Astrocyte (in vitro differentiated cells and primary cell): ENCODE data around the gene DGKH. TPM values are rescaled to one million over a fixed set of nuclear protein-coding genes. Genes with fewer than 3 reads are reported as not detected.
A peak's percentile ranks its signal among the peaks of the same experiment; 100 is the strongest.

ENCODE experiments used
- DNase-seq: peaks from one replicate; pipeline ENCODE4 v3.0.0-alpha.2; 2010; ENCODE audit warnings: low read depth
- FAIRE-seq: peaks from 2 replicates; lab custom pipeline; 2011; peaks lifted over from hg19 to GRCh38; lab: Jason Lieb, UNC
- H2AFZ ChIP-seq: 2 replicates; pipeline ENCODE4 v1.6.0; 2012; ENCODE audit warnings: low read depth, low read length, inconsistent platforms
- H3K27ac ChIP-seq: 2 replicates; pipeline ENCODE4 v1.5.1; 2011; ENCODE audit warnings: low read depth, low read length, inconsistent platforms
- H3K27me3 ChIP-seq: 2 replicates; pipeline ENCODE4 v1.6.0; 2011; ENCODE audit warnings: low read length, inconsistent platforms; ENCODE audit not compliant: insufficient read depth
- H3K36me3 ChIP-seq: 2 replicates; pipeline ENCODE4 v1.5.1; 2011; ENCODE audit warnings: low read length, inconsistent platforms; ENCODE audit not compliant: insufficient read depth
- H3K4me1 ChIP-seq: 2 replicates; pipeline ENCODE4 v1.5.1; 2011; ENCODE audit warnings: low read length, inconsistent platforms; ENCODE audit not compliant: insufficient read depth
- H3K4me2 ChIP-seq: 2 replicates; pipeline ENCODE4 v1.6.0; 2012; ENCODE audit warnings: low read length, inconsistent platforms
- H3K4me3 ChIP-seq: 2 replicates; pipeline ENCODE4 v1.5.1; 2011; ENCODE audit warnings: low read depth, mild to moderate bottlenecking, low read length, inconsistent platforms; ENCODE audit not compliant: insufficient read depth
- H3K79me2 ChIP-seq: 2 replicates; pipeline ENCODE4 v1.6.0; 2012; ENCODE audit warnings: mild to moderate bottlenecking, low read length, inconsistent platforms; ENCODE audit not compliant: insufficient read depth
- H3K9ac ChIP-seq: 2 replicates; pipeline ENCODE4 v1.6.0; 2012; ENCODE audit warnings: mild to moderate bottlenecking, low read length, inconsistent platforms
- H3K9me3 ChIP-seq: 2 replicates; pipeline ENCODE4 v1.5.1; 2012; ENCODE audit warnings: low read depth, mild to moderate bottlenecking, low read length, inconsistent platforms; ENCODE audit not compliant: insufficient read depth
- H4K20me1 ChIP-seq: 2 replicates; pipeline ENCODE4 v1.6.0; 2012; ENCODE audit warnings: low read length, inconsistent platforms; ENCODE audit not compliant: insufficient read depth
- H3K27ac Mint-ChIP-seq: one replicate; pipeline ENCODE4 v1.8.0; 2021; ENCODE audit warnings: mild to moderate bottlenecking, mixed read lengths; ENCODE audit not compliant: unreplicated experiment
- H3K27me3 Mint-ChIP-seq: one replicate; pipeline ENCODE4 v1.8.0; 2021; ENCODE audit warnings: low read depth, mixed read lengths; ENCODE audit not compliant: unreplicated experiment
- H3K36me3 Mint-ChIP-seq: one replicate; pipeline ENCODE4 v1.8.0; 2021; ENCODE audit warnings: low read depth, mixed read lengths; ENCODE audit not compliant: unreplicated experiment
- H3K4me1 Mint-ChIP-seq: one replicate; pipeline ENCODE4 v1.8.0; 2021; ENCODE audit warnings: low read depth, mixed read lengths; ENCODE audit not compliant: unreplicated experiment
- H3K4me3 Mint-ChIP-seq: one replicate; pipeline ENCODE4 v1.8.0; 2021; ENCODE audit warnings: mild to moderate bottlenecking, moderate library complexity, mixed read lengths; ENCODE audit not compliant: unreplicated experiment
- H3K9me3 Mint-ChIP-seq: one replicate; pipeline ENCODE4 v1.8.0; 2021; ENCODE audit warnings: mild to moderate bottlenecking, mixed read lengths; ENCODE audit not compliant: unreplicated experiment
- EZH2 ChIP-seq: IDR thresholded peaks from 2 replicates; pipeline ENCODE4 v1.6.1; 2012; ENCODE audit warnings: mild to moderate bottlenecking, low read length, inconsistent platforms; ENCODE audit not compliant: insufficient read depth
- total RNA-seq: library from RNA; stranded (reverse); gene quantifications from 2 replicates; pipeline ENCODE4 v1.2.1, GENCODE V29; 2021
- TF ChIP-seq, protein P1 (sequence below): IDR thresholded peaks from 2 replicates; pipeline ENCODE4 v1.5.1; 2011; ENCODE audit warnings: low read depth, mild to moderate bottlenecking, inconsistent platforms, low read length, moderate library complexity; ENCODE audit not compliant: insufficient read depth

DGKH gene
- total RNA-seq, 1 donor from 2014 or later: 16.4 TPM

DNA sequence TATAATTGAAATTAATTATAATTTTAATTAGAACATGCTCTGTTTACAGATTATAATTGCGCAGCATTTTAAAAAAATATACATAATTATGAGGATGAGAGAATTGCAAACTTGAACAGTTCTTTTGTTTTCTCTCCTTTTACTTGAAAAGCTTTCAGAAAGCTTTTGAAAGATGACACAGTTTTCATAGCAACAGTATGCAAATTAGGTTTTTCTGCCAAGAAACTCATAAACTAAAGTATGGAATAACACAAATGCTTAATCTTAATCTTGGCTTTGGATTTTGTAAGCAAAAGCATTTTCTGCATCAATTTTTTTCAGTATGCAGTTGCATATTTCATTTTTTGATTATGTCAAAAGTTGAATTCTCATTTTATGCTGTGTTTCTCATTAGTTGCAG lies 190.7 kb downstream of the DGKH start:
- peak overlapping the region; percentile 35 for H3K27ac Mint-ChIP-seq
- H3K36me3 Mint-ChIP-seq: peaks cover 3% of the 10 kb centered on the region

DNA sequence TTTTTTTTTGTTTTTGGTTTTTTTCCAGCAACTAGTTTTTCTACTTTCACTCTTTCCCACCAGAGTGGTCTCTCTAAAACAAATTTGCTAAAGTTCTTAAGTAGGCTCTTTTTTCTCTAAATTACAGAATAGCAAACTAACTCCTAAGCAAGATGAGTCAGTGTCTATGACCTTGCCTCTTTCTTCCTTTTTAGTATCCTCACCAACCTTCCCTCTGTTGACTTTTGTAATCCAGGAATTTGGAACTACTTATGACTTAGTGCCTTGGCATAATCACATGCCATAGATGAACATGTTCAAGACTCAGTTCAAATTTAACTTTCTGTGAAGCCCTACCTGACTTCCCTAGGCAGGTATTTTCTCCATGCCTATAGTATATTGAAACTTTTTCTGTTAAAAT lies 191.2 kb downstream of the DGKH start:
- FAIRE-seq (no peak), DNase-seq (peak; percentile 12)
- Mint-ChIP-seq H3K36me3 (peaks cover 4% of the 10 kb centered on the region), H3K4me3 (no peak overlapping the region), H3K27me3 (no peaks in the 10 kb centered on the region), H3K9me3 (no peaks in the 10 kb centered on the region), H3K27ac (peak overlapping the region; percentile 35), H3K4me1 (peaks cover 15% of the 10 kb centered on the region)
- no peak overlapping the region for H3K4me3 ChIP-seq
- H2AFZ ChIP-seq: no peak overlapping the region
- no peaks in the 10 kb centered on the region for H3K79me2 ChIP-seq
- no peaks in the 10 kb centered on the region for H3K36me3 ChIP-seq
- no peak overlapping the region for H3K9ac ChIP-seq
- no peak overlapping the region for H3K4me2 ChIP-seq
- H3K27ac ChIP-seq: no peak overlapping the region
- no peaks in the 10 kb centered on the region for H3K27me3 ChIP-seq
- no peaks in the 10 kb centered on the region for H3K9me3 ChIP-seq
- no peaks in the 10 kb centered on the region for H3K4me1 ChIP-seq
- no peaks in the 10 kb centered on the region for H4K20me1 ChIP-seq
- TF ChIP-seq EZH2: no peak
- TF ChIP-seq, protein P1, sequence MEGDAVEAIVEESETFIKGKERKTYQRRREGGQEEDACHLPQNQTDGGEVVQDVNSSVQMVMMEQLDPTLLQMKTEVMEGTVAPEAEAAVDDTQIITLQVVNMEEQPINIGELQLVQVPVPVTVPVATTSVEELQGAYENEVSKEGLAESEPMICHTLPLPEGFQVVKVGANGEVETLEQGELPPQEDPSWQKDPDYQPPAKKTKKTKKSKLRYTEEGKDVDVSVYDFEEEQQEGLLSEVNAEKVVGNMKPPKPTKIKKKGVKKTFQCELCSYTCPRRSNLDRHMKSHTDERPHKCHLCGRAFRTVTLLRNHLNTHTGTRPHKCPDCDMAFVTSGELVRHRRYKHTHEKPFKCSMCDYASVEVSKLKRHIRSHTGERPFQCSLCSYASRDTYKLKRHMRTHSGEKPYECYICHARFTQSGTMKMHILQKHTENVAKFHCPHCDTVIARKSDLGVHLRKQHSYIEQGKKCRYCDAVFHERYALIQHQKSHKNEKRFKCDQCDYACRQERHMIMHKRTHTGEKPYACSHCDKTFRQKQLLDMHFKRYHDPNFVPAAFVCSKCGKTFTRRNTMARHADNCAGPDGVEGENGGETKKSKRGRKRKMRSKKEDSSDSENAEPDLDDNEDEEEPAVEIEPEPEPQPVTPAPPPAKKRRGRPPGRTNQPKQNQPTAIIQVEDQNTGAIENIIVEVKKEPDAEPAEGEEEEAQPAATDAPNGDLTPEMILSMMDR: no peak

More for the DNA sequence above, 190.7 kb downstream of the DGKH start:
- H3K27me3 Mint-ChIP-seq: no peaks in the 10 kb centered on the region
- H3K9ac ChIP-seq: no peak overlapping the region
- no peaks in the 10 kb centered on the region for H3K9me3 ChIP-seq
- no peaks in the 10 kb centered on the region for H3K9me3 Mint-ChIP-seq
- no peaks in the 10 kb centered on the region for H3K4me1 ChIP-seq
- no peaks in the 10 kb centered on the region for H3K79me2 ChIP-seq
- no peak overlapping the region for H2AFZ ChIP-seq
- H3K4me3 ChIP-seq: no peak overlapping the region
- no peak overlapping the region for H3K4me3 Mint-ChIP-seq
- FAIRE-seq (no peak), DNase-seq (peak; percentile 3)
- no peaks in the 10 kb centered on the region for H4K20me1 ChIP-seq
- H3K36me3 ChIP-seq: no peaks in the 10 kb centered on the region
- H3K4me2 ChIP-seq: no peak overlapping the region
- H3K27me3 ChIP-seq: no peaks in the 10 kb centered on the region
- H3K27ac ChIP-seq: no peak overlapping the region
- TF ChIP-seq, protein P1: no peak
- TF ChIP-seq EZH2: no peak
- peaks cover 15% of the 10 kb centered on the region for H3K4me1 Mint-ChIP-seq

DNA sequence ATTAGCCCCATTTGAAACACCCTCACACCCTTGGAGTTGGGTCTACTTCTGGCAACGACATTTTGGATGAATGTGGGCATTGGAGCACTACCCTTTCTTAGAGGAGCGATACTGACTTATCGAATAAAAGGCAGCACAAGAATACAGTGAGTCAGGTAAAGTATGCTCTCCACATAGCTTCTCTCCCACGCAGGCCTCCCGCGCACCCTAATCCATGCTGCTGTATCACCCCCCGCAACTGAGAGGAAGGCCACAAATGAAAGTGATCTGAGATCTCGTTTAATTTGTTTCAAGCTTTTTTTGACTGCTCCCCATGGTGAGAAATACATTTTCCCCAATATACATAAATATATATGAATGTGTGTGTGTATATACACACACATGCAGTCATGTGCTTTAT lies 198.1 kb downstream of the DGKH start:
- peaks cover 4% of the 10 kb centered on the region for H3K36me3 Mint-ChIP-seq
- H3K27ac ChIP-seq: no peak overlapping the region

More for the DNA sequence above, 198.1 kb downstream of the DGKH start:
- H3K27ac Mint-ChIP-seq: no peak overlapping the region
- H3K9me3 Mint-ChIP-seq: no peaks in the 10 kb centered on the region
- H3K4me1 Mint-ChIP-seq: no peaks in the 10 kb centered on the region
- H3K9me3 ChIP-seq: no peaks in the 10 kb centered on the region
- H4K20me1 ChIP-seq: no peaks in the 10 kb centered on the region
- H3K27me3 Mint-ChIP-seq: no peaks in the 10 kb centered on the region
- no peak for TF ChIP-seq EZH2
- TF ChIP-seq, protein P1: no peak
- no peak overlapping the region for H3K4me3 Mint-ChIP-seq
- FAIRE-seq (no peak), DNase-seq (no peak)
- H3K4me2 ChIP-seq: no peak overlapping the region
- no peak overlapping the region for H3K9ac ChIP-seq
- no peaks in the 10 kb centered on the region for H3K27me3 ChIP-seq
- H3K4me1 ChIP-seq: no peaks in the 10 kb centered on the region
- H3K36me3 ChIP-seq: no peaks in the 10 kb centered on the region
- H2AFZ ChIP-seq: no peak overlapping the region
- H3K4me3 ChIP-seq: no peak overlapping the region
- no peaks in the 10 kb centered on the region for H3K79me2 ChIP-seq
